Spleen (tissue), 11 donors: Measurements from ENCODE around the gene FAM53B. TPM values are rescaled to one million over a fixed set of nuclear protein-coding genes. Genes with fewer than 3 reads are reported as not detected.
A peak's percentile ranks its signal among the peaks of the same experiment; 100 is the strongest.

ENCODE experiments used
- DNase-seq: peaks from one replicate; pipeline ENCODE4 v3.0.0-alpha.2; 2020
- H3K27ac ChIP-seq, 8 donors: fragments of 200-600 bp; sonication (generic) in 7 of 8; 1 replicate in 4 of 8; 2 replicates in 4 of 8; pipeline versions ENCODE4 v1.5.0 to v1.8.0; 2016 to 2021; ENCODE audit warnings: inconsistent platforms in 4 of 8, mild to moderate bottlenecking in 4 of 8, moderate library complexity in 1 of 8
- H3K27me3 ChIP-seq, 7 donors: fragments of 200-600 bp; sonication (generic) in 6 of 7; replicated peaks in 1 of 7; 1 replicate in 4 of 7; 2 replicates in 3 of 7; pipeline versions ENCODE4 v1.5.0 to v1.8.0; 2016 to 2021; ENCODE audit warnings: inconsistent platforms in 3 of 7, mild to moderate bottlenecking in 1 of 7
- H3K36me3 ChIP-seq, 6 donors: fragments of 200-600 bp; sonication (generic) in 5 of 6; 1 replicate in 4 of 6; 2 replicates in 2 of 6; pipeline versions ENCODE4 v1.5.0 to v1.8.0; 2016 to 2021; ENCODE audit warnings: inconsistent platforms in 2 of 6
- H3K4me1 ChIP-seq, 6 donors: fragments of 200-600 bp; sonication (generic) in 5 of 6; 1 replicate in 3 of 6; 2 replicates in 3 of 6; pipeline versions ENCODE4 v1.5.0 to v1.8.0; 2016 to 2021; ENCODE audit warnings: inconsistent platforms in 3 of 6
- H3K4me3 ChIP-seq, 8 donors: fragments of 200-600 bp; sonication (generic) in 7 of 8; 1 replicate in 4 of 8; 2 replicates in 4 of 8; pipeline versions ENCODE4 v1.5.0 to v1.8.0; 2016 to 2021; ENCODE audit warnings: inconsistent platforms in 4 of 8, mild to moderate bottlenecking in 4 of 8, moderate library complexity in 2 of 8
- H3K9me3 ChIP-seq, 8 donors: fragments of 200-600 bp; sonication (generic) in 7 of 8; 1 replicate in 4 of 8; 2 replicates in 4 of 8; pipeline versions ENCODE4 v1.5.0 to v1.8.0; 2016 to 2021; ENCODE audit warnings: inconsistent platforms in 4 of 8
- CTCF ChIP-seq, 11 experiments: fragments of 200-600 bp in 7 of 11; fragments of 450-650 bp in 4 of 11; sonication (generic) in 4 of 11; IDR thresholded peaks in 8 of 11; conservative IDR thresholded peaks in 3 of 11; 1 replicate in 7 of 11; 2 replicates in 4 of 11; pipeline versions ENCODE4 v1.4.0 to v1.8.0; 2016 to 2021; ENCODE audit warnings: antibody characterized with exemption in 11 of 11, inconsistent platforms in 4 of 11, mild to moderate bottlenecking in 1 of 11
- POLR2A ChIP-seq, 3 donors: fragments of 450-650 bp; IDR thresholded peaks; one replicate each; pipeline ENCODE4 v1.5.1; 2017; ENCODE audit warnings: antibody characterized with exemption in 3 of 3, mild to moderate bottlenecking in 1 of 3
- POLR2AphosphoS5 ChIP-seq, 3 donors: sonication (generic); formaldehyde crosslinking; IDR thresholded peaks; one replicate each; pipeline ENCODE4 v1.5.1; 2017; ENCODE audit warnings: antibody characterized with exemption in 3 of 3
- WGBS, 5 donors: extraction: QIAGEN DNeasy Blood & Tissue Kit in 3 of 5; methylation state at CpG; one replicate each; pipeline versions ENCODE4 v1.1.5 to v1.1.7; 2013 to 2018; 5-methylcytosine and 5-hydroxymethylcytosine counted together
- intact Hi-C: fragments of 100-400 bp; cut with DNase I; formaldehyde crosslinking; loops from one replicate; pipeline ENCODE4 v1.15.0; 2023; ENCODE audit warnings: low total_unique reads
- polyA plus RNA-seq, 3 donors: library from polyadenylated mRNA; stranded (reverse); fragments of 200-250 nt; gene quantifications; one replicate each; pipeline ENCODE4 v1.2.1, GENCODE V29; 2013
- total RNA-seq, 7 donors: library from RNA; depleted of rRNA in 3 of 7; stranded (reverse); fragments of >200 nt in 3 of 7; fragmentation: NEBNext Ultra II Directional in 4 of 7; extraction: Animal tissue kit (Norgen Biotek cat#: 25700) in 4 of 7; gene quantifications; one replicate each; pipeline versions ENCODE4 v1.1.0 to v1.2.1, GENCODE V29; 2016 to 2021
- donor health status: healthy with polysubstance abuse.
- donor health status: DM: no; HTN: no; CAD: no; lungs with moderate emphysema.
- donor health status: DM: no; HTN: no; CAD: no.
- donor health status: Bipolar disorder and iron deficiency.
- donor health status: healthy.
- donor health status: DM: no; HTN: no; CAD: no.
- donor health status: DM: yes; HTN: yes; CAD: no.

FAM53B gene
- total and polyA plus RNA-seq, 10 donors = 13.3 to 94.0 (median 56.2) TPM

GRCh38 chr10:124669824-124670654 lies 74.1 kb downstream of the FAM53B start:
- no peak for TF ChIP-seq POLR2AphosphoS5 (IDR thresholded peaks at IDR 0.05)
- no peak for TF ChIP-seq CTCF (IDR thresholded peaks at IDR 0.05 in 8 of 11, conservative IDR thresholded peaks at IDR 0.05 in 3 of 11)
- no peak for TF ChIP-seq POLR2A (IDR thresholded peaks at IDR 0.05)
- intact Hi-C loops = loop anchor here (10.0 kb wide), 1 partner anchor 45 kb away; no protein-coding TSS in a partner anchor
- 83 to 92% (median 88%) methylated on average over 23 of the region's 23 CpGs for WGBS, 5 donors
- H3K4me1 ChIP-seq = peaks cover 50 to 100% (median 93%) of the 10 kb centered on the region in 6 donors
- no peaks in the 10 kb centered on the region for H3K27me3 ChIP-seq
- H3K36me3 ChIP-seq = peaks cover 0 to 97% (median 8%) of the 10 kb centered on the region in 6 donors
- H3K4me3 ChIP-seq = peak overlapping the region in 1 of 8 donors; percentile 27
- no peak for DNase-seq
- no peaks in the 10 kb centered on the region for H3K9me3 ChIP-seq
- peak overlapping the region in 6 of 8 donors; percentile 27 to 89 (median 69) for H3K27ac ChIP-seq

- H3K4me1 ChIP-seq = peaks cover 45 to 100% (median 87%) of the 10 kb centered on the region in 6 donors
These were observed 74.9 kb downstream of the FAM53B start for GRCh38 chr10:124669141-124669823.

GRCh38 chr10:124668517-124669051 lies 75.6 kb downstream of the FAM53B start:
- peaks cover 45 to 100% (median 81%) of the 10 kb centered on the region in 6 donors for H3K4me1 ChIP-seq

More at GRCh38 chr10:124669141-124669823, 74.9 kb downstream of the FAM53B start:
- peaks cover 0 to 97% (median 8%) of the 10 kb centered on the region in 6 donors for H3K36me3 ChIP-seq
- DNase-seq = no peak
- no peak overlapping the region for H3K4me3 ChIP-seq
- no peaks in the 10 kb centered on the region for H3K9me3 ChIP-seq
- H3K27me3 ChIP-seq = no peaks in the 10 kb centered on the region
- WGBS, 5 donors = 75 to 90% (median 84%) methylated on average over 18 to 20 of the region's 20 CpGs
- intact Hi-C loops = loop anchor here (10.0 kb wide), 1 partner anchor 46 kb away; no protein-coding TSS in a partner anchor
- TF ChIP-seq POLR2A (IDR thresholded peaks at IDR 0.05) (no peak), CTCF (IDR thresholded peaks at IDR 0.05 in 8 of 11, conservative IDR thresholded peaks at IDR 0.05 in 3 of 11) (no peak), POLR2AphosphoS5 (IDR thresholded peaks at IDR 0.05) (no peak)
- peak overlapping the region in 7 of 8 donors; percentile 19 to 89 (median 59) for H3K27ac ChIP-seq

More at GRCh38 chr10:124668517-124669051, 75.6 kb downstream of the FAM53B start:
- no peaks in the 10 kb centered on the region for H3K27me3 ChIP-seq
- intact Hi-C loops = loop anchor here (10.0 kb wide), 1 partner anchor 46 kb away; no protein-coding TSS in a partner anchor
- no peak for DNase-seq
- H3K27ac ChIP-seq = peak overlapping the region in 7 of 8 donors; percentile 19 to 89 (median 59)
- no peak overlapping the region for H3K4me3 ChIP-seq
- WGBS, 5 donors = 58 to 88% (median 72%) methylated on average over 9 to 11 of the region's 11 CpGs
- no peaks in the 10 kb centered on the region for H3K9me3 ChIP-seq
- TF ChIP-seq POLR2AphosphoS5 (IDR thresholded peaks at IDR 0.05) (peak; percentile 66 to 83 (median 81)), CTCF (IDR thresholded peaks at IDR 0.05 in 8 of 11, conservative IDR thresholded peaks at IDR 0.05 in 3 of 11) (no peak)
- H3K36me3 ChIP-seq = peaks cover 0 to 97% (median 10%) of the 10 kb centered on the region in 6 donors
